Stimulated activated CD4-positive, alpha-beta T cell treated with anti-CD3 and anti-CD28 coated beads, Interleukin-1b, Interleukin-23, amount 100 ng/mL, for 4 hours (primary cell): ENCODE results near the gene MYH11.

ENCODE experiments used
- DNase-seq, 2 donors: peaks; one replicate each; pipeline ENCODE4 v3.0.0-alpha.2; 2020; ENCODE audit warnings: low read depth in 2 of 2

Gene MYH11

GRCh38 chr16:15856901-15857698 is at the start of gene MYH11:
Gene MYH11 (minus strand): TSS chr16:15857028. CDS start chr16:15838252, 18,776 bp downstream.
- DNase-seq = no peak

GRCh38 chr16:15906439-15906838 is 49.6 kb upstream of the MYH11 start:
- DNase-seq = no peak

- DNase-seq = no peak
Observed at GRCh38 chr16:15903960-15904359, 47.1 kb upstream of the MYH11 start.

- DNase-seq = no peak
Observed at GRCh38 chr16:15900901-15901500, 44.2 kb upstream of the MYH11 start.

GRCh38 chr16:15900357-15900756 is 43.5 kb upstream of the MYH11 start:
- no peak for DNase-seq

- no peak for DNase-seq
Observed at GRCh38 chr16:15899538-15900100, 42.8 kb upstream of the MYH11 start.

- DNase-seq = no peak
Observed at GRCh38 chr16:15898654-15899053, 41.8 kb upstream of the MYH11 start.

GRCh38 chr16:15897834-15898254 is 41.0 kb upstream of the MYH11 start:
- DNase-seq = no peak

GRCh38 chr16:15897121-15897780 is 40.4 kb upstream of the MYH11 start:
- DNase-seq = no peak

GRCh38 chr16:15894571-15895374 is 37.9 kb upstream of the MYH11 start:
- no peak for DNase-seq

- no peak for DNase-seq
Observed at GRCh38 chr16:15891508-15891907, 34.7 kb upstream of the MYH11 start.

GRCh38 chr16:15888072-15888976 is 31.5 kb upstream of the MYH11 start, which contains the start of gene CEP20:
Gene CEP20 (minus strand): TSS chr16:15888603. CDS start chr16:15888585, 18 bp downstream.
- DNase-seq = peak; percentile 100

- no peak for DNase-seq
Observed at GRCh38 chr16:15887283-15887682, 30.5 kb upstream of the MYH11 start.

GRCh38 chr16:15886078-15886477 is 29.2 kb upstream of the MYH11 start:
- no peak for DNase-seq

GRCh38 chr16:15885560-15886001 is 28.8 kb upstream of the MYH11 start:
- no peak for DNase-seq

- DNase-seq = no peak
Observed at GRCh38 chr16:15882563-15882962, 25.7 kb upstream of the MYH11 start.

- DNase-seq = no peak
Observed at GRCh38 chr16:15881794-15882379, 25.1 kb upstream of the MYH11 start.

- DNase-seq = no peak
Observed at GRCh38 chr16:15880434-15881308, 23.8 kb upstream of the MYH11 start.

GRCh38 chr16:15879255-15879811 is 22.5 kb upstream of the MYH11 start:
- no peak for DNase-seq
